Ureter (tissue), 1 donor: Measurements from ENCODE around the gene TNFSF15. TPM values are rescaled to one million over a fixed set of nuclear protein-coding genes. Genes with fewer than 3 reads are reported as not detected.
"Not testable (repeated sequence)": the region's sequence is repeated elsewhere in the genome, so short reads cannot be mapped to it uniquely, and the experiment has no call there.

Experiments
- DNase-seq: peaks from one replicate; pipeline ENCODE4 v3.0.0-alpha.2; 2020; ENCODE audit warnings: low spot score
- total RNA-seq: library from RNA; stranded (reverse); gene quantifications from one replicate; pipeline ENCODE4 v1.2.4, GENCODE V29; 2023
- donor health status: DM: yes; HTN: yes; CAD: no.

The TNFSF15 gene
- total RNA-seq, 1 donor from 2014 or later, result 16.2 TPM

DNA sequence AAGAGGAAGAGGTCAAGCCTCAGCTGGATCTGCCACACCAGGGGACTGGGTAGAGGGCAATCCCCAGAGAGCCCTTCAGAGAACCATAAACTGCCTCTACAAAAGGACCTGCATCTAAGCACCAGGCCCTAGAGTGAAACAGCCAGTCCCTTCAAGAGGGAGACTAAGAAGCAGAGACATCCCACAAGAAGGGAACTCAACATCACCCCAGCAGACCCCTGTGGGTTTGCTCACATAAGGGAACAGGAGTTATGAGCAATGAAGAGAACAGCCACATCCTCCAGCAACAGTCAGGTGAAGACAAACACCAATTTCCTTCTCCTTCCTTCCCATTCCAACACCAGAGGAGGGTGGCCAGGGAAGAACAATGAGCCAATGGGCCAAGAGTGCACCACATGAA lies 48.9 kb downstream of the TNFSF15 start:
- DNase-seq, result no peak

DNA sequence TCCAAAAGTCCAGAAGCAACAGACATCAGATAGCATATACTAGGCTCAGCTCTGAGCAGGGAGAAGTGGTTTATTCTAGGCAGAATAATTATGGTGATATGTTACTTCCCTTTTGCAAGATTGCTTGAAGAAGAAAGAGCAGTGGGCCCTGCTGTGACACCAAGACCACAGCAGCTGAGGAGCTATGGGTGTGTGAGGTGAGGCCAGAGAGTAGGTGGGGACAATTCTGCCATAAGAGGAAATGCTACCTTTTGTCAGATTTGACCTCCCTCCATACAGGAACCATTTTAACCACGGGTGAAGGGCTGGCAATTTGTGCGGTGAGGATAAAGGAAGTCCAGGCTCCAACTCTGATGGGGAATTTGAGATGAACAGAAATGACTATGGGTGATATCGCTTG lies 51.3 kb downstream of the TNFSF15 start:
- DNase-seq, result no peak

DNA sequence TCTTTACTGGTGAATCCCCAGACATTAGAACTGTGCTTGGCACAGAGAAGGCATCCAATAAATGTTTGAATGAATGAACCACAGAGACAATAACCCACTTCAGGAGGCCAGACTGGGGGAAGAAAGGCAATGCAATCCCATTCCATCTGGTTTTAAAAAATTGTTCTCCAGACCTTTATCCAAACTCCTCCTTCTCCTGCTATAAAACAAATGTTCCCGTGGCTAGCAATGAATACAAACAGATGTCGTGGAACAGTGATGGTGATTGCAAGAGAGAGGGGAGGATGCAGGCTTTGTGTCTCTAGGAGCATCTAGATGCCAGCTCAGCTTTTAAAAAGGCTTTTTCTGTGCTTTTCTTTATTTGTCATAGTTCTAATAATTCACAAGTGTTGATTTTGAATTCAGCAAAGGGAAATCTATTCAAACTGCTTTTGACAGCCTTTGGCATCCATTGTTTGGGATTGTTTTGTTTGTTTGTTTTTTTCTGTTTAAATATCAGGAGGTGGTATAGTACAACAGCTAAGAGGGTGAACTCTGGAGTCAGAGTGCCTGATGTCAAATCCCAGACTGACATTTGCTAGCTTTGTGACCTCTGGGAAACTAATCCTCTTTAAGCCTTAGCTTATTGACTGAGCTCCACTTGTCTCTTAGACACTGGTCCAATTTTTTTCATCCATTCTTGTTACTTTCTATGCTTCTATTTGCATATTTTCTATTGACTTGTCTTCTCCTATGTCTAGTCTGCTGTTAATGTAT lies 59.1 kb downstream of the TNFSF15 start:
- no peak for DNase-seq

DNA sequence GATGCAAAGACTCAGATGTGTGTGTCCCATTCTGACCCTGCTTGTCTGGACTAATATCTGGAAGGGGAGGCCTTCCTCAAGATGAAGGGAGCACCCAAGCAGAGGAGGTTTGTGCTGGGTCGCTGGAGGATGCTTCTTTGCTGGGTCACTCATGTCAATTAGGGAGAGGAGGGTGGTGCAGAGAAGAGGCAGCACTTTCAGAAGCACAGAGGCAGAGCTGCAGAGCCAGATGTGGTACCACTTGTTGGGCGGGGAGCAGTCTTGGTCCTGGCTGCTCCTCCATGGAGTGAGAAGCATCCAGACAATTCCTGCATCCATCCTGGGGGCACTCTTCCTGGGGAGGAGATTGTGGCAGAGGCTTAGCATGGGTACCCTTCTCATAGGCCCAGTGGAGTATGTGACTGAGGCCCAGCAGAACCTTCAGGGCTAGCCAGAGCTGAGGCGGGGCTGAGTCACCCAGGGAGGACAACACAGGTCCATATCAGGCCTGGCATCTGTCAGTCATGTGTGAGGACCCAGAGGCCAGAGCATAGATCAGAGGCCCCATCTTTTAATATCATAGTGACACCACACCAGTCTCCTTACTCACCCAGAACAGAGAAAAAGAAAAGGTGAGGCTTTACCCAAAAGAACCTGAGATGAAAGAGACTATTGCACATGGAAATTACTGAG lies 59.8 kb downstream of the TNFSF15 start:
- DNase-seq, result no peak

DNA sequence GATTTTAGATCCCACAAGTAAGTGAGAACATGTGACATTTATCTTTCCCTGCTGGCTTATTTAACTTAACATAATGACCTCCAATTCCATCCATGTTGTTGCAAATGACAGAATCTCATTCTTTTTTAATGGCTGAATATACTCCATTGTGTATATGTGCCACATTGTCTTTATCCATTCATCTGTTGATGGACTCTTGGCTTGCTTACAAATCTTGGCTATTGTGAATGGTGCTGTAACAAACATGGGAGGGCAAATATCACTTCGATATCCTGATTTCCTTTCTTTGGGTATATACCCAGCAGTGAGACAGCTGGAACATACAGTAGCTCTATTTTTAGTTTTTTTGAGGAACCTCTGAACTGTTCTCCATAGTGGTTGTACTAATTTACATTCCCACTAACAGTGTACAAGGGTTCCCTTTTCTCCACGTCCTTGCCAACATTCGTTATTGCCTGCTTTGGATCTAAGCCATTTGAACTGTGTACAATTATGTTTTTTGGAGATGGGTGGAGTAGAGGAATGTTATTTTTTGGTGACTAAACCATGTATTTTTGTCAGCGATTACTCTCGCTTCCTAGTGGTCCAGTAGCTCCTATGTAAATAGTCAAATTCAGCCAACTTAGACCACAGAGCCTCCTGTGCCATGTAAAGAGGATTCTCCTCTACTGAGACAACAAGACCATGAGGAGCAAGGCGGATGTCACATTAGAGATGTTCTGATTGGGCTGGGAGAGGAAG lies 60.6 kb downstream of the TNFSF15 start:
- DNase-seq, result no peak

DNA sequence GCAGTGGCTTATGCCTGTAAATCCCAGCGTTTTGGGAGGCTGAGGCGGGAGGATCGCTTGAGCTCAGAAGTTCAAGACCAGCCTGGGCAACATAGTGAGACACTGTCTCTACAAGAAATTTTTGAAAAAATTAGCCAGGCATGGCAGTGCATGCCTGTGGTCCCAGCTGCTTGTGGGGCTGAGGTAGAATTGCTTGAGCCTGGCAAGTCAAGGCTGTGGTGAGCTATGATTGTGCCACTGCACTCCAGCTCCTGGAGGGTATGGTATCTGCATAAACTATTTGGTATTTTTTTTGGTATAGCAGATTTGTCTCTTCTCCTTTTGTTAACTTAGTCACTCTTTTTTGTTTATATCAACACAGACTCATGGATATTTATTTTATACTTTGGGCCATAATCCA lies 62.4 kb downstream of the TNFSF15 start:
- DNase-seq, result no peak

DNA sequence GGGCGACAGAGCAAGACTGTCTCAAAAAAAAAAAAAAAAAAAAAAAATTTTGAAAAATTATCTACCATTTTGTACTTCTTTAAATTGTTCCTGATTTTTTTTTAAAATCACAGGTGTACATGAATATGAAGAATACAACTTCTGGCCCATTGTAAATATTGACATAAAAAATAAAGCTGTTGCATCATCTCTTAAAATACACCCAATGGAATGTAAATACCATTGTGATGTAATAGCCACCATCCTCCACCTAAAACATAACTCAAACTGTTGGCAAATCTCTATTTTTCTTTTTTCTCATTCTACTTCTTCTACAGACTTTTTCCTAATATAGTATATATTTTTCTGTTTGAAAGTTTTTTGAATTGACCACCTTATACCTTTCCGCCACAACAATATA lies 62.9 kb downstream of the TNFSF15 start:
- no peak for DNase-seq

DNA sequence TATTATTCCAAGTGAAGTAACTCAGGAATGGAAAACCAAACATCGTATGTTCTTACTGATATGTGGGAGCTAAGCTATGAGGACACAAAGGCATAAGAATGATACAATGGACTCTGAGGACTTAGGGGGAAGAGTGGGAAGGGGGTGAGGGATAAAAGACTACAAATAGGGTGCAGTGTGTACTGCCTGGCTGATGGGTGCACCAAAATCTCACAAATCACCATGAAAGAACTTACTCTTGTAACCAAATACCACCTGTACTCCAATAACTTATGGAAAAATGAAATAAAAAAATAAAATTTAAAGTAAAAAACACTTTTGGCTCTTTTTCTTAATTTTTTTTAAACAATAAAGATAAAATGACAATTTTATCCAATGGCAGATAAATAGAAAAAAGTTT lies 64.3 kb downstream of the TNFSF15 start:
- DNase-seq, result not testable (repeated sequence)

DNA sequence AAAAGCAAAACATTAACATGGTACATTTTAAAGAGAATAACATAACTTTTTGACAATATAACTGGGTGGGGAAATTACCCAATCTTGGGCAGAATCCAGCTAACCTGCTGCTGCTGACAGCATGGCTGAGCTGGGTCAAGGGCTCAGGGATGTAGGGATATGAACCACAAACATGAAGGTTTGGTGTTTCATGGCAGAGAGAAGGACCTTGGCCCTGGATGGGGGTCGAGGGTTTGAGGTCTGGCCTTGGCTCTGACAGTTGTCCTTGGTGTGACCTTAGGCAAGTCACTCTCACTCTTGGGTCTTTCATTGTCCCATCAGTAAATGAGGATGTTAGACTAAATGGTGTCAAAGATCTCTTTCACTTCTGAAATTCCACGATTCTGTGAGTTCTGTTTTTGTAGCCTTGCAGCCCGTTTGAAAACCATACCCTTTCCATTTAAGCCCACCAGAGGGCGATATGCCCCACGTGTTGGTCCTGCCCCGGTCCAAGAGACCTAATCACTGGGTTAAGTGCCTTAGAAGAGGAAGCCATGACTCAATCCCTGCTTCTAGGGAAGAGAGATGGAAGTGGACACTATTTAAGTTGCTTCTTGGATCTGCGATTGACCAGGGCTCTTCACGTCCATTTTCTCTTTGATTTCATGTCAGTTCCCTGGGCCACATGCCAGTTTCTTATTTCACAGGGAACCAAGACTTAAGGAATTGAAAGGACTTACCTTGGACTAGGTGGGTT lies 67.1 kb downstream of the TNFSF15 start:
- DNase-seq, result peak; percentile 71

DNA sequence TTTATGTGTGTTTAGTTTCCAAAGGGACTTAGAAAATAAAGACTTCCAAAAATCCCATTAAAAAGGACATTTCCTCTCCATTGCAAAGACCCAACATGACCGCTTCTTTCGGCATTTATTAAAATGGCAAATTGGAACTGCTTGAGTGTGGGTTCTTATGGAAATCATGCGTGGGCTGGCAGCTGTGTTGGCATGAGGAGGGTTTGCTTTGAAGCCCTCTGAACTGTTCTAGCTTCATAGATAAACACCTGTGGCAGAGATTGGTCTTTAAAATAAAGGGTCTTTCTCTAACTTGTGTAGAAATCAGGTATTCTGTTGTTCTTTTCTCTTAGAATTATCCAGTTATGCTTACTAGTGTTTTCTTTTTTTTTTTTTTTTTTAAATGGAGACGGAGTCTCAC lies 68.0 kb downstream of the TNFSF15 start:
- DNase-seq, result no peak

DNA sequence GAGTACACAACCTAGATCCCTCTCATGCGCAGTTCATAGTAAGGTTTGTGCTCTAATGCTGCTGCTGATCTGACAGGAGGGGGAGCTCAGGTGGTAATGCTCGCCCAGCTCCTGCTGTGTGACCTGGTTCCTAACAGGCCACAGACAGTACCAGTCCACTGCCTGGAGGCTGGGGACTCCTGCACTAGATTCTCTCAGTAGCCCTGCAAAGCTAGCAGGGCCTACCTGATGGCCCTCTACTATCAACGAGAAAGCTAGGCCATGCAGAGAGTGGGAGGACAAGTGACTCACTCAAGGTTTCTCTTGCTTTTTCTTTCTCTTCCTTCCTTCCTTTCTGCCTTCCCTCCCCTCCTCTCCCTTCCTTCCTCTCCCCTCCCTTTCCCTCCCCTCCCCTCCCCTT lies 68.7 kb downstream of the TNFSF15 start:
- no peak for DNase-seq

DNA sequence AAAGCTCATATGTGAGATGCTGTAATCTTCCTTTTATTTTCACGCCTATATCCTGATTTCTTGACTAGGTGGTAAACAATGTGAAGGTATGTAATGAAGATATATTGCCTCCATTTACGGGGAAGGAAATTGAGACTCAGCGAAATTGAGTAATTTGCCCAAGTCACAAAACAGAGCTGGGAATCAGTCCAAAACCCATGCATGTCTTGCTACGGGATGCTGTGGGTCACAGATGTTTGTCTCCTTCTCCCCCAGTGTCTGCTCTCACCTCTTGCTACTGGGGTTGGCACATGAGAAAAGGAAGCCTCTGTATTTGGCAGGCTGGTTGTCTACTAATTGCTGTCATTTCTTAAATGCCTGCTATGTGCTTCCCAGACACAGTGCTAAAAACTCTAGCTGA lies 70.1 kb downstream of the TNFSF15 start:
- no peak for DNase-seq

DNA sequence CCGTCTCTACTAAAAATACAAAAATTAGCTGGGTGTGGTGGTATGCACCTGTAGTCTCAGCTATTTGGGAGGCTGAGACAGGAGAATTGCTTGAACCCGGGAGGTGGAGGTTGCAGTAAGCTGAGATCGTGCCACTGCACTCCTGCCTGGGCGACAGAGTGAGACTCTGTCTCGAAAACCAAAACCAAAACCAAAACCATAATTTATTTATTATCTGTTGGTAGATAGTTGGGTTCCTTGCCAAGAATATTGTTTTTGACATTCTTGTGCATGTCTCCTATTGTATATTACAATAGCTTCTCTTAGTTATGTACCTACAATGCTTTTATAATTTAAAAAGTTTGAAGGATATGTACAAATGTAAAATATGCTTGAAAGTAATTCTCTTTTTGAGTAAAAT lies 70.7 kb downstream of the TNFSF15 start:
- not testable (repeated sequence) for DNase-seq

Other genes with a start within 250 kb of the TNFSF15 start
- 136 TPM for gene ATP6V1G1, start 218.3 kb downstream of the TNFSF15 start, total RNA-seq
- gene TMEM268, start 194.7 kb downstream of the TNFSF15 start, total RNA-seq, result 18.9 TPM
- gene TEX53, start 148.2 kb downstream of the TNFSF15 start, total RNA-seq, result not detected
- gene TEX48, start 123.8 kb downstream of the TNFSF15 start, total RNA-seq, result not detected
- gene TNFSF8, start 124.6 kb upstream of the TNFSF15 start, total RNA-seq, result 1.5 TPM